Sigmoid colon (tissue), 7 donors: ENCODE results near the gene RSBN1L. TPM values are rescaled to one million over a fixed set of nuclear protein-coding genes. Genes with fewer than 3 reads are reported as not detected.
"Not testable (repeated sequence)": the region's sequence is repeated elsewhere in the genome, so short reads cannot be mapped to it uniquely, and the experiment has no call there.

Experiments
- DNase-seq: peaks from one replicate; pipeline ENCODE4 v3.0.0-alpha.2; 2019
- H3K27ac ChIP-seq, 4 donors: fragments of 200-600 bp; sonication (generic); one replicate each; pipeline ENCODE4 v1.5.1; 2016 to 2019; ENCODE audit warnings: mild to moderate bottlenecking in 1 of 4
- H3K27me3 ChIP-seq, 3 donors: fragments of 200-600 bp; sonication (generic); one replicate each; pipeline ENCODE4 v1.5.1; 2019; ENCODE audit warnings: mild to moderate bottlenecking in 1 of 3
- H3K36me3 ChIP-seq, 4 donors: fragments of 200-600 bp; sonication (generic); one replicate each; pipeline ENCODE4 v1.5.1; 2016 to 2019
- H3K4me1 ChIP-seq, 4 donors: fragments of 200-600 bp; sonication (generic); one replicate each; pipeline ENCODE4 v1.5.1; 2017 to 2019
- H3K4me3 ChIP-seq, 4 donors: fragments of 200-600 bp; sonication (generic); one replicate each; pipeline ENCODE4 v1.5.1; 2017 to 2019; ENCODE audit warnings: mild to moderate bottlenecking in 2 of 4, moderate library complexity in 1 of 4
- H3K9me3 ChIP-seq, 4 donors: fragments of 200-600 bp in 3 of 4; sonication (generic) in 3 of 4; one replicate each; pipeline versions ENCODE4 v1.5.1 to v1.6.1; 2013 to 2019
- CTCF ChIP-seq, 4 experiments: fragments of 450-650 bp in 3 of 4; fragments of 200-600 bp in 1 of 4; IDR thresholded peaks; one replicate each; pipeline ENCODE4 v1.5.1; 2016 to 2019; ENCODE audit warnings: antibody characterized with exemption in 4 of 4, mild to moderate bottlenecking in 3 of 4, moderate library complexity in 2 of 4
- EP300 ChIP-seq, 4 donors: sonication (generic); formaldehyde crosslinking; IDR thresholded peaks; one replicate each; pipeline ENCODE4 v1.6.1; 2017; ENCODE audit warnings: antibody characterized with exemption in 4 of 4
- POLR2A ChIP-seq, 2 donors: fragments of 450-650 bp; IDR thresholded peaks; one replicate each; pipeline ENCODE4 v1.6.1; 2016; ENCODE audit warnings: antibody characterized with exemption in 2 of 2, mild to moderate bottlenecking in 2 of 2, moderate library complexity in 2 of 2
- POLR2AphosphoS5 ChIP-seq, 4 donors: sonication (generic); formaldehyde crosslinking; IDR thresholded peaks; one replicate each; pipeline ENCODE4 v1.6.1; 2017; ENCODE audit warnings: antibody characterized with exemption in 4 of 4
- WGBS, 2 donors: extraction: QIAGEN DNeasy Blood & Tissue Kit; methylation state at CpG; one replicate each; pipeline ENCODE4 v1.1.7; 2013; 5-methylcytosine and 5-hydroxymethylcytosine counted together
- intact Hi-C: fragments of 100-400 bp; cut with DNase I; formaldehyde crosslinking; loops from one replicate; pipeline ENCODE4 v1.15.1; 2023
- polyA plus RNA-seq, 3 donors: library from polyadenylated mRNA; stranded (reverse); fragments of 200-250 nt; gene quantifications; one replicate each; pipeline ENCODE4 v1.2.3, GENCODE V29; 2013
- total RNA-seq, 4 donors: library from RNA; depleted of rRNA; stranded (reverse); fragments of >200 nt; gene quantifications; one replicate each; pipeline ENCODE4 v1.1.0, GENCODE V29; 2016
- donor health status: healthy with polysubstance abuse.
- donor health status: Bipolar disorder and iron deficiency.
- donor health status: healthy.

RSBN1L gene
- total and polyA plus RNA-seq, 7 donors = 6.0 to 50.4 (median 29.3) TPM

- 87 to 96% methylated on average over 1 of the region's 1 CpG for WGBS, 2 donors
- no peak for DNase-seq
- Histone ChIP-seq H3K4me1 (peaks cover 0 to 50% (median 41%) of the 10 kb centered on the region in 4 donors), H3K27ac (no peak overlapping the region), H3K27me3 (no peaks in the 10 kb centered on the region), H3K36me3 (peaks cover 0 to 4% (median 0%) of the 10 kb centered on the region in 4 donors), H3K4me3 (no peak overlapping the region), H3K9me3 (no peaks in the 10 kb centered on the region)
- TF ChIP-seq CTCF (IDR thresholded peaks at IDR 0.05) = no peak
- TF ChIP-seq POLR2AphosphoS5 (IDR thresholded peaks at IDR 0.05) = no peak
- TF ChIP-seq EP300 (IDR thresholded peaks at IDR 0.05) = no peak
- no peak for TF ChIP-seq POLR2A (IDR thresholded peaks at IDR 0.05)
- intact Hi-C loops = loop anchor here (10.0 kb wide), 1 partner anchor 47 kb away; no protein-coding TSS in a partner anchor
Measured at GRCh38 chr7:77707504-77707992, 11.3 kb downstream of the RSBN1L start.

- Histone ChIP-seq H3K36me3 (peaks cover 0 to 4% (median 0%) of the 10 kb centered on the region in 4 donors), H3K9me3 (no peaks in the 10 kb centered on the region), H3K4me3 (no peak overlapping the region), H3K4me1 (peaks cover 0 to 53% (median 40%) of the 10 kb centered on the region in 4 donors), H3K27ac (no peak overlapping the region), H3K27me3 (no peaks in the 10 kb centered on the region)
- WGBS, 2 donors = 94 to 96% methylated on average over 3 of the region's 3 CpGs
- TF ChIP-seq CTCF (IDR thresholded peaks at IDR 0.05) (no peak), POLR2AphosphoS5 (IDR thresholded peaks at IDR 0.05) (no peak), POLR2A (IDR thresholded peaks at IDR 0.05) (no peak), EP300 (IDR thresholded peaks at IDR 0.05) (no peak)
- no peak for DNase-seq
- intact Hi-C loops = no loop called here
Measured at GRCh38 chr7:77710067-77710466, 13.8 kb downstream of the RSBN1L start.

- peaks cover 0 to 4% (median 0%) of the 10 kb centered on the region in 4 donors for H3K36me3 ChIP-seq
- no peak overlapping the region for H3K4me3 ChIP-seq
- 83 to 86% methylated on average over 3 of the region's 3 CpGs for WGBS, 2 donors
- no peaks in the 10 kb centered on the region for H3K27me3 ChIP-seq
- H3K27ac ChIP-seq = no peak overlapping the region
- H3K9me3 ChIP-seq = no peaks in the 10 kb centered on the region
- DNase-seq = no peak
- TF ChIP-seq POLR2A (IDR thresholded peaks at IDR 0.05) (no peak), EP300 (IDR thresholded peaks at IDR 0.05) (no peak), POLR2AphosphoS5 (IDR thresholded peaks at IDR 0.05) (no peak), CTCF (IDR thresholded peaks at IDR 0.05) (no peak)
- peaks cover 0 to 60% (median 43%) of the 10 kb centered on the region in 4 donors for H3K4me1 ChIP-seq
- intact Hi-C loops = no loop called here
Measured at GRCh38 chr7:77710861-77711260, 14.6 kb downstream of the RSBN1L start.

- intact Hi-C loops = no loop called here
- H3K27me3 ChIP-seq = no peaks in the 10 kb centered on the region
- DNase-seq = no peak
- TF ChIP-seq EP300 (IDR thresholded peaks at IDR 0.05) (no peak), CTCF (IDR thresholded peaks at IDR 0.05) (no peak)
- WGBS, 2 donors = 87 to 96% methylated on average over 2 of the region's 2 CpGs
- peaks cover 0 to 54% (median 25%) of the 10 kb centered on the region in 4 donors for H3K4me1 ChIP-seq
- H3K27ac ChIP-seq = no peak overlapping the region
- H3K4me3 ChIP-seq = no peak overlapping the region
- no peaks in the 10 kb centered on the region for H3K9me3 ChIP-seq
- H3K36me3 ChIP-seq = no peaks in the 10 kb centered on the region
Measured at GRCh38 chr7:77714195-77714594, 17.9 kb downstream of the RSBN1L start.

GRCh38 chr7:77714931-77715330 lies 18.7 kb downstream of the RSBN1L start:
- H3K27ac ChIP-seq, intact Hi-C loops: not testable (repeated sequence)

More at GRCh38 chr7:77714931-77715330, 18.7 kb downstream of the RSBN1L start:
- not testable (repeated sequence) for DNase-seq, H3K4me3 ChIP-seq, H3K27me3 ChIP-seq, H3K9me3 ChIP-seq, H3K36me3 ChIP-seq
- peaks cover 0 to 57% (median 25%) of the 10 kb centered on the region in 4 donors for H3K4me1 ChIP-seq
